Stomach smooth muscle (tissue), 2 donors: ENCODE data around the gene PIGM.

ENCODE experiments used
- H3K27ac ChIP-seq: one replicate; pipeline ENCODE4 v1.7.0; 2013; ENCODE audit warnings: mild to moderate bottlenecking, low read length, inconsistent platforms
- H3K27me3 ChIP-seq, 2 donors: one replicate each; pipeline ENCODE4 v1.7.0; 2013; ENCODE audit warnings: low read length in 2 of 2; ENCODE audit not compliant: insufficient read depth in 2 of 2, control insufficient read depth in 1 of 2
- H3K36me3 ChIP-seq, 2 donors: one replicate each; pipeline ENCODE4 v1.7.0; 2013; ENCODE audit warnings: low read length in 2 of 2; ENCODE audit not compliant: control insufficient read depth in 2 of 2, insufficient read depth in 2 of 2
- H3K4me1 ChIP-seq: one replicate; pipeline ENCODE4 v1.7.0; 2013; ENCODE audit warnings: low read length; ENCODE audit not compliant: control insufficient read depth, insufficient read depth
- H3K4me3 ChIP-seq, 2 donors: one replicate each; pipeline ENCODE4 v1.7.0; 2013; ENCODE audit warnings: low read length in 2 of 2
- H3K9ac ChIP-seq, 2 donors: one replicate each; pipeline ENCODE4 v1.7.0; 2013; ENCODE audit warnings: low read length in 2 of 2, mild to moderate bottlenecking in 1 of 2
- H3K9me3 ChIP-seq, 2 donors: one replicate each; pipeline ENCODE4 v1.7.0; 2013; ENCODE audit warnings: low read length in 2 of 2; ENCODE audit not compliant: control insufficient read depth in 2 of 2
- donor health status: healthy.
- donor health status: Pancreatic carcinoma.

PIGM gene

GRCh38 chr1:160045653-160046052 is 13.9 kb upstream of the PIGM start:
- H3K27me3 ChIP-seq = peaks cover 0 to 2% of the 10 kb centered on the region in 2 donors
- H3K36me3 ChIP-seq = no peaks in the 10 kb centered on the region
- peaks cover 14% of the 10 kb centered on the region for H3K4me1 ChIP-seq
- no peaks in the 10 kb centered on the region for H3K9me3 ChIP-seq
- no peak overlapping the region for H3K27ac ChIP-seq
- H3K4me3 ChIP-seq = no peak overlapping the region
- H3K9ac ChIP-seq = no peak overlapping the region

DNA sequence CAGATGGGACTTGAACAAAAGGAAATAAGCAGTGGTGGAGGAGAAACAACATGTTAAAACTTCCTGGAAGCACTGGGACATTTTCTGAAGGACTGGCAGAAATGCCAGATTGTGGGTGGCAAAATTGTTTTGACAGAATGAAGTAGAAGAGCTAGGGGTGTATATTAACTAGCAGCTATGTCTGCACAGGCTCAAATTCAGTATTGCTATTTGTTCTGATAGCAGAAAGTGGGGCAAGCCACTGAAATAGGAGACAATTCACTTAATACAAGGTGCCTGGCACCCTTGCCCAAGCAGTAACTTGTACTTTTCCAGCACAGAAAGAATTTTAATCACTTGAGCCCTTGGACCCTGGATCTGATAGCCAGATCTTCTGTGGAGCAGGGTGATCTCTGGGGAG is 11.8 kb upstream of the PIGM start:
- H3K27me3 ChIP-seq = peaks cover 0 to 2% of the 10 kb centered on the region in 2 donors
- H3K27ac ChIP-seq = no peak overlapping the region
- no peak overlapping the region for H3K9ac ChIP-seq
- H3K4me1 ChIP-seq = peaks cover 14% of the 10 kb centered on the region
- no peak overlapping the region for H3K4me3 ChIP-seq
- H3K9me3 ChIP-seq = no peaks in the 10 kb centered on the region
- H3K36me3 ChIP-seq = no peaks in the 10 kb centered on the region

DNA sequence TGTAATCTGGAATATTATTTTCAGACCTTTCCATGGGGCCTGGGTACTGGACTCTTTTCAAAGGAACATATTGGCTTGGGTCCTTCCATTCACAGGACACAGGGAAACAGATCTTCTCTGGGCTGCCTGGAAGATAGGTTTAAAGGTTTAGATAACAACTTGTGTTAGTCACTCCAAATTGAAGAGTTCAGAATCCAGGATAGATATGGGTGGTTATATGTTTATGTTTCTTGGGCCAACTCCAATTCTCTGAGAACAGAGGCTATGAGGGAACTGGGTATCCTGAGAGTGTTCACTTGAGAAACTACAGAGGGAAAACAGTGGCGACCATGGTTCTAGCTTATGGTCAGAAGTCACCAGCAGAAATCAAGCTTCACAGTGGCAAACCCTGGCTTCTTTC is 8.7 kb upstream of the PIGM start:
- Histone ChIP-seq H3K9me3 (no peaks in the 10 kb centered on the region), H3K36me3 (no peaks in the 10 kb centered on the region), H3K4me1 (no peaks in the 10 kb centered on the region), H3K27me3 (peaks cover 0 to 2% of the 10 kb centered on the region in 2 donors), H3K4me3 (no peak overlapping the region), H3K9ac (no peak overlapping the region), H3K27ac (no peak overlapping the region)

GRCh38 chr1:160032165-160032820 is 503 bp upstream of the PIGM start:
- no peaks in the 10 kb centered on the region for H3K9me3 ChIP-seq
- peak overlapping the region; percentile 37 for H3K27ac ChIP-seq
- H3K9ac ChIP-seq = peak overlapping the region; percentile 80 to 81
- peaks cover 11% of the 10 kb centered on the region for H3K4me1 ChIP-seq
- peak overlapping the region; percentile 90 to 94 for H3K4me3 ChIP-seq
- no peaks in the 10 kb centered on the region for H3K27me3 ChIP-seq
- H3K36me3 ChIP-seq = no peaks in the 10 kb centered on the region

DNA sequence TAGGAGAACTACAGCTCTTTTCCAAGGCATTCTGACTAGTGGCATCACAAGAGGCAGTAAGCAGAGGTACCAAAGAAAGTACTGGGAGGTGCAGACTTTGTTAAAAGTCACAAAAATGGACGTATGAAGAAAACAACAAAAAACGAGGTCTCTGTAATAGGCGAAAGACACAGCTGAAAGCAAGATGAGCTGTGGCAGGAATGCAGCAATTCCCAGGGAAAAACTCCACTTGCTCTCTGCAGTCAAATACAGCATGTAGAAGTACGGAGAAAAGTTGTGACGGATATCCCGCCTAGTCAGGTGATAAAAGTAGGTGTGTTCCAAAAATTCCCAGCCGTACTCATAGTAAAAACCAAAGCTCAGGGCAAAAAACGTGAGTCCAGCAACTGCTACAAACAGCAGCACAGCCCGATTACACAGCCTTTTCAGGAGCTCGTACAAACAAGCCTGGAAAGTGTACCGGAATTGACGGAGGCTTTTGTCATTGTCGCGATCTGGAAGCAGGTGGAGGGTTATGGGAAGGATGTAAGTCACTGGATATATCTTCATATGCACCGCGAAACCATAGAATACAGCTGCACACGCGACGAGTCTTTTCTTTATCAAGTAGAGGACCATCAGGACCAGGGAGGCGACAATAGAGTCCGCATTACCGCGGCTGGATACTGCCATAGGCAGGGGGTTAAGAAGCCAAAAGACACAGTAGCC is 979 bp downstream of the PIGM start:
- no peaks in the 10 kb centered on the region for H3K27me3 ChIP-seq
- H3K4me1 ChIP-seq = peaks cover 11% of the 10 kb centered on the region
- H3K9ac ChIP-seq = peak overlapping the region; percentile 71 to 81
- H3K4me3 ChIP-seq = peak overlapping the region; percentile 90 to 94
- no peaks in the 10 kb centered on the region for H3K9me3 ChIP-seq
- H3K36me3 ChIP-seq = no peaks in the 10 kb centered on the region
- H3K27ac ChIP-seq = no peak overlapping the region

DNA sequence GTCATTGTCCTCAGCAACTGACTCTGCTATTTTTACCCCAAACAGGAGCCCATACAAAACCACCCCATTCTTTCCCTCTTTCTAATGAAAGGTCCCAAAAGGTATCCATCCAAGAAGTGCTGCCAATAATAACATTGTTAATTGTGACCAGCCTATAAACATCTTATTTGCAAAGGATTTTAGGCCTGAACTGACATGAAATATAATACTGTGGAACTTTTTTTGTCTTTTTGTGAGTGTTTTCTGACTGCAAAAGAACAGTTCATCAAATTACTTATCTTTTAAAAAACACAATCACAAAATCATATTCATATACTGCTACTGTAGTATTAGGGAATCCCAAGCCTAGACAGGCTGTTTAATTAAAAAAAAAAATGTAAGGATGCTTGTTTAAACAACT is 3.4 kb downstream of the PIGM start:
- no peak overlapping the region for H3K4me3 ChIP-seq
- H3K9ac ChIP-seq = no peak overlapping the region
- peaks cover 11% of the 10 kb centered on the region for H3K4me1 ChIP-seq
- no peak overlapping the region for H3K27ac ChIP-seq
- no peaks in the 10 kb centered on the region for H3K27me3 ChIP-seq
- no peaks in the 10 kb centered on the region for H3K9me3 ChIP-seq
- H3K36me3 ChIP-seq = no peaks in the 10 kb centered on the region

DNA sequence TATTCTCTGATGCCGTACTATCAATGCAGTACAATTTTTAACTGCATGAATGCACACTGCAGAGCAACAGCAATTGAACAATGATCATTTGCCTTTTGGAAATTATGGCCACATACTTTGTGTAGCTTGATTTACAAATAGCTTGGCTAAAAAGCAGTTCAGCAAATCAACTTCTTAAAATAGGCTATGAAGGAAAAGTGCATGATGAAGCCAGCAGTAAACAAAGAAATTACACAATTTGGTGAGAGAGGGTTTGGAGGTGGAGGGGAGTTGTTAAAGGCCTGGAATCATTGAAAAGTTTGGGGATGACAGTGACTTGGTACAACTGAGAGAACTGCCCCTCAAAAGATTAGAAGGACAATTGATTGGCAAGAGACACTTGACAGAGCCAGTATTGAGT is 6.5 kb downstream of the PIGM start:
- Histone ChIP-seq H3K27ac (no peak overlapping the region), H3K36me3 (no peaks in the 10 kb centered on the region), H3K4me1 (no peaks in the 10 kb centered on the region), H3K27me3 (no peaks in the 10 kb centered on the region), H3K9me3 (no peaks in the 10 kb centered on the region), H3K9ac (no peak overlapping the region), H3K4me3 (no peak overlapping the region)

DNA sequence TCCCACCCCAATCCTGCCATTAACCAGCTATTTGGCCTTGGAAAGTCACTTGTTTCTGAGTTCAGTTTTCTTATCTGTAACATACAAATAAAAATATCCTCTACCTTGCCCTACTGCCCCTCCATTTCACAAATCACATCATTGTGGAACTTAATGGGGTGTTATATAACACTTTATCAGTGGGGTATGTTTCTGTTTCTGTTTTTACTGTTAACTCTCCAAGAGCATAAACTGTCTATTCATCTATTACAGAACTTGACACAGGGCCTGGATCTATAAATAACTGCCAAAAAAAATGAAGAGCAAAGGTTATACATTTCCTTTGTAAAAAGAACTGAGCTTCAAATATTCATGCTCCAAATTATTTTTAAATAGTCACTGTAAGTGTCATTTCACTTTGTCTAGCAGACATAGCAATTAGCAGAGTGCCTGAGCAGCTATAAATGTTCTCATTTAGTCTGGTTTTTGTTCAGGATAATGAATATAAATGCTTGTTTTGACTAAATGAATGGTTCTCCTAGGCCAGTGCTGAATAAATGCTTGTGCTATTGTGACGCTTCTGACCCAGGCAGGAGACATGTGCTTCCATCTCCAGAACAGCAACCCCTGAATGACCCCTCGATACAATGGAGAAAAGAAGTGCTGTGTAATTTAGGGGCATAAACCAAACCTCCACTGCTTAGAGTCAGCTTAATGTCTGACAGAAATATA is 7.4 kb downstream of the PIGM start:
- Histone ChIP-seq H3K4me3 (no peak overlapping the region), H3K9me3 (no peaks in the 10 kb centered on the region), H3K4me1 (no peaks in the 10 kb centered on the region), H3K27me3 (no peaks in the 10 kb centered on the region), H3K9ac (no peak overlapping the region), H3K27ac (no peak overlapping the region), H3K36me3 (no peaks in the 10 kb centered on the region)

GRCh38 chr1:160022330-160023310 is 9.2 kb downstream of the PIGM start:
- H3K27ac ChIP-seq = no peak overlapping the region
- H3K27me3 ChIP-seq = no peaks in the 10 kb centered on the region
- H3K9me3 ChIP-seq = no peaks in the 10 kb centered on the region
- no peak overlapping the region for H3K9ac ChIP-seq
- no peaks in the 10 kb centered on the region for H3K4me1 ChIP-seq
- no peak overlapping the region for H3K4me3 ChIP-seq
- H3K36me3 ChIP-seq = no peaks in the 10 kb centered on the region

- no peaks in the 10 kb centered on the region for H3K27me3 ChIP-seq
- no peak overlapping the region for H3K9ac ChIP-seq
Measured at GRCh38 chr1:160021376-160022074, 10.3 kb downstream of the PIGM start.

More at GRCh38 chr1:160021376-160022074, 10.3 kb downstream of the PIGM start:
- H3K9me3 ChIP-seq = no peaks in the 10 kb centered on the region
- no peak overlapping the region for H3K4me3 ChIP-seq
- no peaks in the 10 kb centered on the region for H3K4me1 ChIP-seq
- no peaks in the 10 kb centered on the region for H3K36me3 ChIP-seq
- H3K27ac ChIP-seq = no peak overlapping the region
